NCI-H1417 (cell line): Measurements from ENCODE around the gene KRT71.

Experiments used
- DNase-seq, 3 experiments: peaks; one replicate each; lab custom pipeline; 2025; lab: John Stamatoyannopoulos, UW

KRT71 gene

DNA sequence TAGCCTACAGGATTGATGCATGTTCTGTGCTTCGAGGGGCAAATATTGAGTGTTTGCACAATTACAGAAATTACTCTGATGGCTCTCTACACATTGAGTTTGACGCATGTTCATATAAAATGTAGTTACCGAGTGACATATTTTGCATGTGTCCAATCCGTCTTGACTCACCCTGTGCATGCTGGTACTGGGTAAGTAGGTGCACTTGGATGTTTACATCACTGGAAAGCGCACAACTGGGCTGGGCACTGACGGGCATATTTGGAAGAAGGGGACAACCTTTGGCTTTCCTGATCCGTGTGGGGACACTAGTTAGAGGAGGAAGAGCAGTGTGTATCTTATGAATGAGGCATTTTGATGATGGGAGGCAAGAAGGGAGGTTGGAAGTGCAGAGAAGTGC lies 55.0 kb downstream of the KRT71 start:
- DNase-seq = no peak

DNA sequence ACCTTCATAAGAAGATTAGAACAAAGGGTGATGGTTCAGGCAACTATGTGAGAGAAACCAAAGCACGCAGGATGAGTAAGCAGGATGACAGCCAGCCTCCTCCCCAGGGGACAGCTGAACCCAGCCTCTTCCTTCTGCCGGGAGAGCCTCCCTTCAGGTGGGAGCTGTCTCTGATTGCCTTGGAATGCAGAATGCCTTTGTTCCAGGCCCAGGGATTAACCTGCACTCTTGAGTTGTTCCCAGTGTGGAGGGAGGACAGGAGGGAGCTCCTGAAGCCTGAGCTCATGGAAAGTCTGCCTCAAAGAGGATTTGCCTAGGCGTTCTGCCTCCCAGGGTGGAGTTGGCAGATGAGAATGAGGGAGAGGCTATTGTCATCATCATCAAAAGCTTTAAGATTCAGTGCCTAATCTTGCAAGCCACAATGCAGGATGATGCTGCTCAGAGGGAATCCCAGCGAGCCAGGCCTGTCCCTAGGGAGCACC lies 56.3 kb downstream of the KRT71 start:
- peak in 1 of 3 experiments; percentile 41 for DNase-seq

DNA sequence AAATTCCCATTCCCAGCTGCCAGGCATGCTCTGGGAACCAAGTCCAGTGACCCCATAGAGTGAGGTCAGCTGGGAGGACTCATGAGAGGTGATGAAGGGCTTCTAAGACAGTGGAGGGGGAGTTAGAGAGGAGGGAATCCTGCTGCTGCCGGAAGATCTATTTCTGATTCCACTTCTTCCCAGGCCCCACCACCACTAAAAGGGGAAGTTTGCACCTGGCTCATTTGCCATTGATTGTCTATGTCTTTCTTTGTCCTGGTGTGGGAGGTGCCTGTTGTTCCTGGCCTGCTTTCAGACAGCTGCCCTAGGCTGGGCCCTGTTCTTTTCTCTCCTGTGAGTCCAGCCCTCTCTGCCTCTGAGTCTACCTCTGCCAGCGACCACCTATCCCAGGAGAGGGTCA lies 56.9 kb downstream of the KRT71 start:
- peak in 2 of 3 experiments; percentile 50 to 74 for DNase-seq

DNA sequence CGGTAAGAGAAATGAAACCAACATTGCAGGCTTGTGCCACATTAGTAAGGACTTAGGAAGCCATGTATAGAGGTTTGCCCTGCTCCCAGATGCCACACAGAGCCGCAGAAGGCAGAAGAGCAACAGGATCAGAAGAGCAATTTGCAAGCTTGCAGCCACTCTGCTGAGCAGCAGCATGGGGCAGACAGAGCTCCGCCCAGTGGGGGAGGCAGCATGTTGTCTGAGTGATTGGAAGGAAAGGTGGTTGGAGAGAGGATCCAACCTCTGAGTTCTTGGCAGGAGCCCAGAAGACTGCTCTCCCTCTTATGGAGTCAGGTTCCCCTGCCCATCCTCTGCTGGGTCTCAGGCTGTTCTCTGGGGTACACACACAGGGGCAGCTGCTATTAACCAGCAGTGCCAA lies 57.6 kb downstream of the KRT71 start:
- DNase-seq = peak; percentile 68 to 90 (median 84)

DNA sequence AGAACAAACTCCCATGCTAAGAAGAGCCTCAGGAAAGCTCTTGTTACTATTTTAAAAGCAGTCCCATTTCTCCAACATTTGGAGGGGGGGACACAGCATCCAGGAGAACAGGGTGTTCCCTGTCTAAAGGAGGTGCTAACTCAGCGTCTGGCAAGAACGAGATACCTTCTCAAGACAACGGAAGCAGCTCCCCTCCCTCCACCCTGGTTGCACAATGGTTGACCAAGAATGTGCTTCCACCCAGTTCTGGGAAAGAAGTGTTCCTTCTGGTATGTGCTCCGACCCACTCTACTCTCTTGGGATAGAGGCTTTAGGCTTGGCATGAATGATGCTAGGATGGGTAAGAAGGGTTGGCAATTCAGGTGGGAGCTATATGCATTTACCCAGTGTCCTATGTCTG lies 58.4 kb downstream of the KRT71 start:
- no peak for DNase-seq

DNA sequence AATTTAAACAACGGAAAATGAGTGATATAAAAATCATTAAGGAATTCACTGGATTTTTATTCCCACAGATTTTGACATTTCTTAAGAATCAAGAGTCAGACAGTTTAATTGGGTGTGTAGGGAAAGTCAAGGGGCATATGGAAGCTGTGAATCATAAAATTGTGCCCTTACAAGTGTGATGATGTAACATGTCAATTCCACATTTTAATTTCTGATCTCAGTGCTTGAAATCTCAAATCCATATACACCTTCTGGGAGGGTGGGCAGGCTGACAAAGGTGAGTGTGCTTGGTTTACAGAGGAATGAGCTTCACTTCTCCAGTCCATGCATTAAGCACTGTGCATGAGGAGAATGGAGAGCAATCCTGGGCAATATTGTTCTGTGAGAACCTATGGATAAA lies 58.8 kb downstream of the KRT71 start:
- DNase-seq = no peak
